WERI-Rb-1 (cell line): ENCODE results near the gene UNC5C.

Source experiments
- DNase-seq: peaks from one replicate; pipeline ENCODE4 v3.0.0-alpha.2; 2020
- H3K27ac ChIP-seq: fragments of 250-450 bp; sonication (Bioruptor Pico); 2 replicates; pipeline ENCODE4 v1.5.1; 2020; ENCODE audit warnings: mild to moderate bottlenecking, moderate library complexity
- H3K27me3 ChIP-seq: fragments of 250-450 bp; sonication (Bioruptor Pico); 2 replicates; pipeline ENCODE4 v1.5.1; 2021; ENCODE audit warnings: mild to moderate bottlenecking, low read depth, moderate library complexity; ENCODE audit not compliant: insufficient read depth, severe bottlenecking
- H3K36me3 ChIP-seq: fragments of 250-450 bp; sonication (Bioruptor Pico); 2 replicates; pipeline ENCODE4 v1.5.1; 2020; ENCODE audit warnings: mild to moderate bottlenecking, moderate library complexity
- H3K4me3 ChIP-seq: 2 replicates; pipeline ENCODE4 v1.5.1; 2011; ENCODE audit warnings: low read depth, mild to moderate bottlenecking, control low read depth, low read length
- H3K9me3 ChIP-seq: fragments of 250-450 bp; sonication (Bioruptor Pico); 2 replicates; pipeline ENCODE4 v1.5.1; 2021; ENCODE audit warnings: mild to moderate bottlenecking, moderate library complexity; ENCODE audit not compliant: severe bottlenecking
- TF ChIP-seq, protein P1 (sequence below): IDR thresholded peaks from 2 replicates; pipeline ENCODE4 v1.5.1; 2011; ENCODE audit warnings: low read depth, mild to moderate bottlenecking, control low read depth, inconsistent platforms, low read length

The UNC5C gene

DNA sequence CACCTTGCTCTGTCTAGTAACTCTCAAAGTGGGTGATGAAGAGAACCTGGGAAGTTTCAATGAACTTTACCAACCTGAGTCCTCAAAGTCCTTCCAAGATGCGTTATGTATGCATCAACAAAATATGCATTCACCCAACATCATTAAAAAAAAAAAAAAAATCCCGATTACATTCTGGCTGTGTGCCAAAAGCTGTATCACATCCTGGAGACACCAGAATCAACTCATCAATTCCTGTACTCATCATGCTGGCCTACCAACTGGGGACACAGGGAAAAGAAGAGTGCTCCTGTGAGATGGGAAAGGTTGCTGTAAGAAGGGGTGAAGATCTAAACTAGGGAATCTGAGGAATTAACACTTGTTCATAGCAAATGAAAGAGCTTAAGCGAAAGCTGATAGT is 16.5 kb downstream of the UNC5C start:
- Histone ChIP-seq H3K36me3 (no peaks in the 10 kb centered on the region), H3K4me3 (no peak overlapping the region), H3K27me3 (no peaks in the 10 kb centered on the region), H3K9me3 (no peaks in the 10 kb centered on the region), H3K27ac (no peak overlapping the region)
- TF ChIP-seq, protein P1, sequence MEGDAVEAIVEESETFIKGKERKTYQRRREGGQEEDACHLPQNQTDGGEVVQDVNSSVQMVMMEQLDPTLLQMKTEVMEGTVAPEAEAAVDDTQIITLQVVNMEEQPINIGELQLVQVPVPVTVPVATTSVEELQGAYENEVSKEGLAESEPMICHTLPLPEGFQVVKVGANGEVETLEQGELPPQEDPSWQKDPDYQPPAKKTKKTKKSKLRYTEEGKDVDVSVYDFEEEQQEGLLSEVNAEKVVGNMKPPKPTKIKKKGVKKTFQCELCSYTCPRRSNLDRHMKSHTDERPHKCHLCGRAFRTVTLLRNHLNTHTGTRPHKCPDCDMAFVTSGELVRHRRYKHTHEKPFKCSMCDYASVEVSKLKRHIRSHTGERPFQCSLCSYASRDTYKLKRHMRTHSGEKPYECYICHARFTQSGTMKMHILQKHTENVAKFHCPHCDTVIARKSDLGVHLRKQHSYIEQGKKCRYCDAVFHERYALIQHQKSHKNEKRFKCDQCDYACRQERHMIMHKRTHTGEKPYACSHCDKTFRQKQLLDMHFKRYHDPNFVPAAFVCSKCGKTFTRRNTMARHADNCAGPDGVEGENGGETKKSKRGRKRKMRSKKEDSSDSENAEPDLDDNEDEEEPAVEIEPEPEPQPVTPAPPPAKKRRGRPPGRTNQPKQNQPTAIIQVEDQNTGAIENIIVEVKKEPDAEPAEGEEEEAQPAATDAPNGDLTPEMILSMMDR: no peak
- no peak for DNase-seq

DNA sequence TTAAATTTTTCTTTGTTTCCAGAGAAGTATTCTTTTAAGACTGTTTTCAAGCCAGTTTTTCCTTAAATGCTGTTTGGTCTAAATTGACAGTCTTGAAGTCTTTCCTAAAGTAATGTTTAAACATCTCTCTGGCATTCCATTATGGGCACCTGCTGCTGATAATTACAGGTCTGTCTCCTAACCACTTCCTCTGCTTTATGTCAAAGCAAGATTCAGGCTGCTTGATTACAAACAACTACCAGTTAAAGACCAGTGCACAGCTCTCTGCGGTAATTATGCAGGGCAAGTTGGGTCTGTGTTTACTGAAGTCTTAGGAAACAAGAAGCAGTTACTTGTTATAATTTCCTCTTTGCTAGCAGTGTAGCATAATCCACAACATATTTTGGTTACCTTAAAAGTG is 17.6 kb downstream of the UNC5C start:
- TF ChIP-seq, protein P1: no peak
- Histone ChIP-seq H3K27ac (no peak overlapping the region), H3K4me3 (no peak overlapping the region), H3K36me3 (no peaks in the 10 kb centered on the region), H3K9me3 (no peaks in the 10 kb centered on the region), H3K27me3 (no peaks in the 10 kb centered on the region)
- DNase-seq: no peak

DNA sequence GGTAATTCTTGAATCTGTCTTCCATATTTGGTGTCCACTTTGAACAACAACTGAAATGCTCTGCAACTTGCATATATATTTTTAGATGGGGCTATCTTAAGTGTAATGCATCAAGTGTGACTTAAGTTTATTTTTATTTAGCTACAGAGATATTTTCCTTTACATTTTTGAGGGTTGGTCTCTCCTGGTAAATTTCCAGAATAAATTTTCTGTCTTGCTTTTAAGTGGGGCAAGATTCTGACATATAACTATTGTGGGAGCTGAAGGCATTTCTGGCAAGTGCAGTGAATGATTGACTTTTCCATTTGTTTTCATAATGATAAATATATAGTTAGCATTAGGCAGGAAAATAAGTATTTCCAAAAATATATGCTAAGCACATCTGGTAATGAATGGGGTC is 18.8 kb downstream of the UNC5C start:
- no peak for DNase-seq
- no peaks in the 10 kb centered on the region for H3K27me3 ChIP-seq
- no peak overlapping the region for H3K4me3 ChIP-seq
- TF ChIP-seq, protein P1: no peak
- H3K36me3 ChIP-seq: no peaks in the 10 kb centered on the region
- no peak overlapping the region for H3K27ac ChIP-seq
- H3K9me3 ChIP-seq: no peaks in the 10 kb centered on the region

DNA sequence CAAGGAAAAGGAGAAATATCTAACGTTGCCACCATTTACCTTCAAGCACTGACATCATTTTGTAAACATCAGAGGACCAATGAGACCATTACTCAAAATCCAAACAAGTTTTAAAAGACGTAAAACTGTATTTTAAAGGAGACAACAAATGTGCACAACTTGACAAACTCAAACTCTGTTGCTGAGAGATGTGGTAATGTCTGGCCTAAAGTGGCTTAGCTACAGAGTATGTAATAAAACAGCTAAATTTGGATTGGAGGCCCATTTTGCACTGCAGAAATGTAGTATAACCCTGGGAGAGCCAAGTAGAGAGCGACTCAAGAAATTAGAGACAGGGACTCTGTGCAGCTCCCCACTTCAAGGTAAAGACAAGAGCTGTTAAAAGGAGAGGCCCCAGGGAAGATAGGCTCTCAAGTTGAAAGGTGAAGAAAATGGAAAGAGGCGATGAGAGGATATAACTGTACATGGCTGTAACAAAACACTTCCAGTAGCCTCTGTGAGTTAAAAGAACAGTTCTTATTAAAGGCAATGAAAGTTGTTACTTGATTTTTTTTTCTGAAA is 20.3 kb downstream of the UNC5C start:
- Histone ChIP-seq H3K36me3 (no peaks in the 10 kb centered on the region), H3K27ac (no peak overlapping the region), H3K27me3 (no peaks in the 10 kb centered on the region), H3K9me3 (no peaks in the 10 kb centered on the region), H3K4me3 (no peak overlapping the region)
- no peak for DNase-seq
- TF ChIP-seq, protein P1: no peak

DNA sequence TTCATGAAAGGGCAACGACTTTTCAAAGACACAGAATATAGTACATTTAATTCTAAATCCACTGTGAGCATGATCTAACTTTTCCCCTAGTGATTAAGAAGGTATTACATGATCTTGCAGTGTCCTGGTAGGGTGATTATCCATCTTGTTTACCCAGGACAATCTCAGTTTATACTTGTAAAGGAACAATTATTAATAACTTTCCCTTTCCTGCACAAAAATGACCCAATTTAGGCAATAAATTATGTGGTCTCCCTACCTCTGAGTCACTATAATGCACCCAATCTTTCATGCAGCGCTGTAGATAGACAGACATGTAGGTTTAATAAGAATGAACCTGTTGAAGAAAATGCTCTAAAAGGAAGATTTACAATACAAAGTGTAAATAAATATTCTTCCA is 22.7 kb downstream of the UNC5C start:
- TF ChIP-seq, protein P1: no peak
- H3K4me3 ChIP-seq: no peak overlapping the region
- no peak overlapping the region for H3K27ac ChIP-seq
- no peak for DNase-seq
- H3K9me3 ChIP-seq: no peaks in the 10 kb centered on the region
- no peaks in the 10 kb centered on the region for H3K36me3 ChIP-seq
- H3K27me3 ChIP-seq: no peaks in the 10 kb centered on the region

DNA sequence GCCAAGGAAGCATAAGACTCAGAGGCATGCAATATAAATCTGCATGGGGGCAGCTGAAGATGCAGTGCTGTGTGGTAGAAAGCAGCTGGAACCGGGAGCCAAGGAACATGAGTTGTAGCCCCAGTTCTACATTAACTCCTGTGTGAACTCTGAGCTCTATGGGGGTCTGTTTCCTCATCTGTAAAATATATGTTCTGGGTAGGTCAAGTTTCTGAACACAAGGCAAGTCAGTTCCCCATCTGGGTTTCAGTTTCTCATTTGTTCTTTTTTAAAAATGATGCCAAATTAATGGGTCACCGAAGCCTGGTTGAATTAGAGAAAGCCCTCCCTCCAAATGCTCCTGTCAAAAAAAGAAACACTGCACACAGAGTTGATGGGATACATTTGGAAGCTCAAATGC is 24.0 kb downstream of the UNC5C start:
- TF ChIP-seq, protein P1: no peak
- no peak for DNase-seq
- Histone ChIP-seq H3K27ac (no peak overlapping the region), H3K36me3 (no peaks in the 10 kb centered on the region), H3K27me3 (no peaks in the 10 kb centered on the region), H3K9me3 (no peaks in the 10 kb centered on the region), H3K4me3 (no peak overlapping the region)
